Neural cell (in vitro differentiated cells): ENCODE results near the gene SPATA33. TPM values are rescaled to one million over a fixed set of nuclear protein-coding genes. Genes with fewer than 3 reads are reported as not detected.

Experiments used
- H2AFZ ChIP-seq: fragments of 200-600, 300-800 bp; sonication (generic), shearing (Covaris generic); 2 replicates; pipeline ENCODE4 v1.6.0; 2014; ENCODE audit warnings: low read depth, mild to moderate bottlenecking, antibody characterized with exemption, low read length, moderate library complexity
- H3F3A ChIP-seq: fragments of 200-600 bp; shearing (Covaris generic); 2 replicates; pipeline ENCODE4 v1.6.1; 2016; ENCODE audit warnings: mild to moderate bottlenecking, moderate library complexity, mixed read lengths, antibody characterized with exemption, low read length; ENCODE audit not compliant: insufficient read depth, poor library complexity, severe bottlenecking
- H3K27ac ChIP-seq: fragments of 200-600, 300-800 bp; sonication (generic), shearing (Covaris generic); 2 replicates; pipeline ENCODE4 v1.5.1; 2014; ENCODE audit warnings: mild to moderate bottlenecking, low read length, moderate library complexity
- H3K27me3 ChIP-seq: fragments of 300-800, 200-600 bp; sonication (generic), shearing (Covaris generic); 2 replicates; pipeline ENCODE4 v1.6.0; 2014; ENCODE audit warnings: mild to moderate bottlenecking, low read depth, low read length, moderate library complexity; ENCODE audit not compliant: insufficient read depth
- H3K36me3 ChIP-seq: fragments of 300-800, 200-600 bp; sonication (generic), shearing (Covaris generic); 2 replicates; pipeline ENCODE4 v1.5.1; 2014; ENCODE audit warnings: mild to moderate bottlenecking, antibody characterized with exemption, low read length, moderate library complexity; ENCODE audit not compliant: insufficient read depth
- H3K4me2 ChIP-seq: fragments of 300-800, 200-600 bp; sonication (generic), shearing (Covaris generic); 2 replicates; pipeline ENCODE4 v1.6.0; 2014; ENCODE audit warnings: mild to moderate bottlenecking, low read length
- H3K4me3 ChIP-seq: fragments of 300-800, 200-600 bp; sonication (generic), shearing (Covaris generic); 2 replicates; pipeline ENCODE4 v1.5.1; 2014; ENCODE audit warnings: mild to moderate bottlenecking, low read length, moderate library complexity
- H3K79me2 ChIP-seq: fragments of 200-600 bp; shearing (Covaris generic); replicated peaks from 2 replicates; pipeline ENCODE4 v1.6.0; 2014; ENCODE audit warnings: mild to moderate bottlenecking, low read length, moderate library complexity; ENCODE audit not compliant: insufficient read depth
- H3K9ac ChIP-seq: fragments of 300-800, 200-600 bp; sonication (generic), shearing (Covaris generic); 2 replicates; pipeline ENCODE4 v1.6.1; 2016; ENCODE audit warnings: mild to moderate bottlenecking, low read length, mixed read lengths
- H3K9me2 ChIP-seq: fragments of 200-600 bp; shearing (Covaris generic); 2 replicates; pipeline ENCODE4 v1.6.1; 2016; ENCODE audit warnings: mild to moderate bottlenecking, low read length, mixed read lengths; ENCODE audit not compliant: insufficient read depth
- H3K9me3 ChIP-seq: fragments of 200-600, 300-800 bp; sonication (generic), shearing (Covaris generic); 2 replicates; pipeline ENCODE4 v1.6.1; 2016; ENCODE audit warnings: mild to moderate bottlenecking, mixed run types, low read length, moderate library complexity, mixed read lengths
- H4K20me1 ChIP-seq: fragments of 200-600 bp; shearing (Covaris generic); 2 replicates; pipeline ENCODE4 v1.6.1; 2016; ENCODE audit warnings: mild to moderate bottlenecking, mixed run types; ENCODE audit not compliant: insufficient read depth
- CTCF ChIP-seq: fragments of 450-650 bp; IDR thresholded peaks from 2 replicates; pipeline ENCODE4 v1.5.1; 2014; ENCODE audit warnings: antibody characterized with exemption, mild to moderate bottlenecking, moderate library complexity; ENCODE audit not compliant: poor library complexity, severe bottlenecking
- EP300 ChIP-seq: fragments of 450-650 bp; conservative IDR thresholded peaks from 2 replicates; pipeline ENCODE4 v1.6.1; 2014; ENCODE audit warnings: antibody characterized with exemption, mild to moderate bottlenecking, moderate library complexity; ENCODE audit not compliant: poor library complexity, severe bottlenecking
- EZH2 ChIP-seq: fragments of 200-600, 300-800 bp; shearing (Covaris generic), sonication (generic); IDR thresholded peaks from 2 replicates; pipeline ENCODE4 v1.6.1; 2014; ENCODE audit warnings: antibody characterized with exemption, low read length, borderline replicate concordance, mild to moderate bottlenecking; ENCODE audit not compliant: insufficient read depth, poor library complexity, severe bottlenecking
- MXI1 ChIP-seq: fragments of 450-650 bp; conservative IDR thresholded peaks from 2 replicates; pipeline ENCODE4 v1.6.1; 2014; ENCODE audit warnings: antibody characterized with exemption, mild to moderate bottlenecking; ENCODE audit not compliant: poor library complexity, severe bottlenecking
- POLR2AphosphoS5 ChIP-seq: IDR thresholded peaks from 2 replicates; pipeline ENCODE4 v1.6.1; 2012
- RAD21 ChIP-seq: fragments of 450-650 bp; conservative IDR thresholded peaks from 2 replicates; pipeline ENCODE4 v1.6.1; 2014; ENCODE audit warnings: antibody characterized with exemption, mild to moderate bottlenecking, moderate library complexity
- SMC3 ChIP-seq: fragments of 450-650 bp; conservative IDR thresholded peaks from 2 replicates; pipeline ENCODE4 v1.6.1; 2014; ENCODE audit warnings: antibody characterized with exemption, mild to moderate bottlenecking, moderate library complexity; ENCODE audit not compliant: poor library complexity
- TAF1 ChIP-seq: IDR thresholded peaks from 2 replicates; pipeline ENCODE4 v1.6.1; 2012; ENCODE audit warnings: low read depth
- polyA plus RNA-seq: library from polyadenylated mRNA; depleted of rRNA; stranded (reverse); fragments of >200 nt; gene quantifications from 2 replicates; pipeline ENCODE4 v1.2.3, GENCODE V29; 2014
- TF ChIP-seq, protein P1 (sequence below): IDR thresholded peaks from 2 replicates; pipeline ENCODE4 v1.6.1; 2012; ENCODE audit warnings: borderline replicate concordance

Gene SPATA33
- polyA plus RNA-seq, 1 donor from 2014 or later: 16.0 TPM

DNA sequence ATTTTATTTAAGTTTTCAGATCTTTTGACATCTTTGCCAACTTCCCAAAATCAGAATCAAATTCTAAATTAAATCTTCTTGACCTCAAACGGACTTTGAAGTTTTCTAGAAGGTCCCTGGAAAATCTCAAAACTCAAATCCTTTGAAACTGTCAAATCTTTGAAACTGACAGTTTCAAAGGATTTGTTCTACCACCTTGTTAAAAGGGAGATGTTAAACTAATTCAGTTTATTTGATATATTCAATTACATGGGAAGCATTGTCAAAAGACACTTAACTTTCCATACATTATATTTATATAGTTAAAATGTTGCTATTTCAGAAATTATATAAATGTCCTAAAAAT, 47.6 kb upstream of the SPATA33 start:
- Histone ChIP-seq H3K27me3 (no peaks in the 10 kb centered on the region), H3K4me2 (no peak overlapping the region), H3K4me3 (no peak overlapping the region), H3K9ac (no peak overlapping the region), H3K79me2 (no peaks in the 10 kb centered on the region), H3F3A (no peaks in the 10 kb centered on the region), H2AFZ (no peak overlapping the region), H4K20me1 (no peaks in the 10 kb centered on the region), H3K9me2 (no peaks in the 10 kb centered on the region), H3K27ac (no peak overlapping the region), H3K36me3 (no peaks in the 10 kb centered on the region), H3K9me3 (no peaks in the 10 kb centered on the region)
- TF ChIP-seq SMC3 (no peak), TAF1 (no peak), POLR2AphosphoS5 (no peak), EZH2 (no peak), CTCF (no peak), RAD21 (no peak), MXI1 (no peak), EP300 (no peak)
- TF ChIP-seq, protein P1, sequence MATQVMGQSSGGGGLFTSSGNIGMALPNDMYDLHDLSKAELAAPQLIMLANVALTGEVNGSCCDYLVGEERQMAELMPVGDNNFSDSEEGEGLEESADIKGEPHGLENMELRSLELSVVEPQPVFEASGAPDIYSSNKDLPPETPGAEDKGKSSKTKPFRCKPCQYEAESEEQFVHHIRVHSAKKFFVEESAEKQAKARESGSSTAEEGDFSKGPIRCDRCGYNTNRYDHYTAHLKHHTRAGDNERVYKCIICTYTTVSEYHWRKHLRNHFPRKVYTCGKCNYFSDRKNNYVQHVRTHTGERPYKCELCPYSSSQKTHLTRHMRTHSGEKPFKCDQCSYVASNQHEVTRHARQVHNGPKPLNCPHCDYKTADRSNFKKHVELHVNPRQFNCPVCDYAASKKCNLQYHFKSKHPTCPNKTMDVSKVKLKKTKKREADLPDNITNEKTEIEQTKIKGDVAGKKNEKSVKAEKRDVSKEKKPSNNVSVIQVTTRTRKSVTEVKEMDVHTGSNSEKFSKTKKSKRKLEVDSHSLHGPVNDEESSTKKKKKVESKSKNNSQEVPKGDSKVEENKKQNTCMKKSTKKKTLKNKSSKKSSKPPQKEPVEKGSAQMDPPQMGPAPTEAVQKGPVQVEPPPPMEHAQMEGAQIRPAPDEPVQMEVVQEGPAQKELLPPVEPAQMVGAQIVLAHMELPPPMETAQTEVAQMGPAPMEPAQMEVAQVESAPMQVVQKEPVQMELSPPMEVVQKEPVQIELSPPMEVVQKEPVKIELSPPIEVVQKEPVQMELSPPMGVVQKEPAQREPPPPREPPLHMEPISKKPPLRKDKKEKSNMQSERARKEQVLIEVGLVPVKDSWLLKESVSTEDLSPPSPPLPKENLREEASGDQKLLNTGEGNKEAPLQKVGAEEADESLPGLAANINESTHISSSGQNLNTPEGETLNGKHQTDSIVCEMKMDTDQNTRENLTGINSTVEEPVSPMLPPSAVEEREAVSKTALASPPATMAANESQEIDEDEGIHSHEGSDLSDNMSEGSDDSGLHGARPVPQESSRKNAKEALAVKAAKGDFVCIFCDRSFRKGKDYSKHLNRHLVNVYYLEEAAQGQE: no peak

DNA sequence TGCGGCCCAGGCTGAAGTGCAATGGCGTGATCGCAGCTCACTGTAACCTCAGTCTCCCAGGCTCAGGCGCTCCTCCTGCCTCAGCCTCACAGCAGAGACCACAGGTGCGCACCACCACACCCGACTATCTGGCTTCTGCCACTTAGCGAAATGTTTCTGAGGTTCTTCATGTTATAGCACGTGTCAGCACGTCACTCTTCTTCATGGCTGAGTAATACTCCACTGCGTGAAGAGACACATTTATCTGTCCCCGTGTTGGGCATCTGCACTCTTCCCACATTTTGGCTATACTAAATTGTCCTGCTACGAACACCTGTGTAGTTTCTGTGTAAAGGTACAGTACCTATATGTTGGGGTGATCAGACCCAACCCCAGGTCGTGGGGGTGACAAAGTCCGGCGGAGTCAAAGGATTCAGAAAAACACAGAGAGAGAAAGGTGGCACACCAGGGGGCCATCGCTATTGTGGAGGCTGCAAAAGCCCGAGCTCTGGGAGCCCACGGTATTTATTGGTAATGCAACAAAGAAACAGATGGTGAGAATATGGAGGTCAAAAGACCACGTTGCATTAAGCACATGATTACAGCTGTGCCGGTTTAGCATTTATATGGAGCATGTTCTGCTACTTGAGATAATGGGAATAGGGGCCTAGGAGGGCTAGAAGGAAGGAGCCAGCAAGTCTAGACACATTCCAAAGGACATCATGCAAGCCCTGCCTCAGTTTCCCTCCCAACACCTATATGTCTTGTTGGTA, 45.0 kb upstream of the SPATA33 start:
- Histone ChIP-seq H3K4me2 (no peak overlapping the region), H3F3A (no peaks in the 10 kb centered on the region), H3K79me2 (no peaks in the 10 kb centered on the region), H3K4me3 (no peak overlapping the region), H3K27me3 (no peaks in the 10 kb centered on the region), H3K36me3 (no peaks in the 10 kb centered on the region), H3K9ac (no peak overlapping the region), H3K9me3 (no peaks in the 10 kb centered on the region), H2AFZ (no peak overlapping the region), H4K20me1 (no peaks in the 10 kb centered on the region), H3K9me2 (no peaks in the 10 kb centered on the region), H3K27ac (no peak overlapping the region)
- TF ChIP-seq POLR2AphosphoS5: no peak
- TF ChIP-seq, protein P1: no peak
- no peak for TF ChIP-seq EP300
- no peak for TF ChIP-seq SMC3
- TF ChIP-seq CTCF: no peak
- TF ChIP-seq RAD21: no peak
- TF ChIP-seq TAF1: no peak
- no peak for TF ChIP-seq EZH2
